Ovary (tissue), 9 donors: ENCODE measurements around the gene MIOS. TPM values are rescaled to one million over a fixed set of nuclear protein-coding genes. Genes with fewer than 3 reads are reported as not detected.

Experiments
- DNase-seq, 5 donors: peaks; one replicate each; pipeline ENCODE4 v3.0.0-alpha.2; 2019 to 2020
- H3K27ac ChIP-seq, 2 donors: fragments of 200-600 bp; one replicate each; pipeline versions ENCODE4 v1.5.1 to v1.8.0; 2019 to 2022
- H3K27me3 ChIP-seq: fragments of 200-600 bp; one replicate; pipeline ENCODE4 v1.8.0; 2022
- H3K36me3 ChIP-seq: fragments of 200-600 bp; sonication (generic); one replicate; pipeline ENCODE4 v1.5.1; 2019
- H3K4me1 ChIP-seq: one replicate; pipeline ENCODE4 v1.8.1; 2013; ENCODE audit warnings: mild to moderate bottlenecking, moderate library complexity; ENCODE audit not compliant: insufficient read depth
- H3K4me3 ChIP-seq: fragments of 200-600 bp; sonication (generic); one replicate; pipeline ENCODE4 v1.5.1; 2017
- H3K9me3 ChIP-seq, 2 donors: fragments of 200-600 bp in 1 of 2; sonication (generic) in 1 of 2; one replicate each; pipeline versions ENCODE4 v1.5.1 to v1.8.1; 2013 to 2019; ENCODE audit warnings: mild to moderate bottlenecking in 1 of 2, moderate library complexity in 1 of 2
- EP300 ChIP-seq: sonication (generic); formaldehyde crosslinking; IDR thresholded peaks from one replicate; pipeline ENCODE4 v1.6.1; 2017; ENCODE audit warnings: antibody characterized with exemption
- POLR2A ChIP-seq: fragments of 450-650 bp; IDR thresholded peaks from one replicate; pipeline ENCODE4 v1.6.1; 2017; ENCODE audit warnings: antibody characterized with exemption, mild to moderate bottlenecking, moderate library complexity
- WGBS, 3 donors: extraction: QIAGEN DNeasy Blood & Tissue Kit in 1 of 3; methylation state at CpG; one replicate each; pipeline versions ENCODE4 v1.1.5 to v1.1.7; 2013 to 2017; 5-methylcytosine and 5-hydroxymethylcytosine counted together
- intact Hi-C, 4 donors: fragments of 100-400 bp; cut with DNase I; formaldehyde crosslinking; loops; one replicate each; pipeline versions ENCODE4 v1.11.0 to v1.15.1; 2022 to 2023
- polyA plus RNA-seq, 2 donors: library from polyadenylated mRNA; stranded (reverse); fragments of 200-250 nt in 1 of 2; fragments of 350-450 nt in 1 of 2; fragmentation: Illumina TruSeq in 1 of 2; extraction: RNeasy Lipid Tissue Mini Kit (QIAGEN cat#74804) in 1 of 2; gene quantifications; one replicate each; pipeline ENCODE4 v1.2.3, GENCODE V29; 2013 to 2014
- total RNA-seq, 7 donors: library from RNA; depleted of rRNA in 2 of 7; stranded (reverse); fragments of >200 nt in 2 of 7; fragmentation: NEBNext Ultra II Directional in 3 of 7; extraction: Animal tissue kit (Norgen Biotek cat#: 25700) in 3 of 7; gene quantifications; one replicate each; pipeline versions ENCODE4 v1.1.0 to v1.2.4, GENCODE V29; 2016 to 2023
- TF ChIP-seq, protein P1 (sequence below), 3 donors: fragments of 450-650 bp in 2 of 3; fragments of 200-600 bp in 1 of 3; IDR thresholded peaks; one replicate each; pipeline versions ENCODE4 v1.5.1 to v1.8.0; 2016 to 2022; ENCODE audit warnings: antibody characterized with exemption in 3 of 3, mild to moderate bottlenecking in 1 of 3
- donor health status: DM: no; HTN: no; CAD: no; lungs with moderate emphysema.
- donor health status: DM: no; HTN: no; CAD: no.
- donor health status: Bipolar disorder and iron deficiency.
- donor health status: DM: yes; HTN: yes; CAD: no.
- donor health status: DM: no; HTN: no; CAD: no.
- donor health status: DM: yes; HTN: yes; CAD: no.

MIOS gene
- total and polyA plus RNA-seq, 9 donors: 11.2 to 49.2 (median 26.9) TPM

DNA sequence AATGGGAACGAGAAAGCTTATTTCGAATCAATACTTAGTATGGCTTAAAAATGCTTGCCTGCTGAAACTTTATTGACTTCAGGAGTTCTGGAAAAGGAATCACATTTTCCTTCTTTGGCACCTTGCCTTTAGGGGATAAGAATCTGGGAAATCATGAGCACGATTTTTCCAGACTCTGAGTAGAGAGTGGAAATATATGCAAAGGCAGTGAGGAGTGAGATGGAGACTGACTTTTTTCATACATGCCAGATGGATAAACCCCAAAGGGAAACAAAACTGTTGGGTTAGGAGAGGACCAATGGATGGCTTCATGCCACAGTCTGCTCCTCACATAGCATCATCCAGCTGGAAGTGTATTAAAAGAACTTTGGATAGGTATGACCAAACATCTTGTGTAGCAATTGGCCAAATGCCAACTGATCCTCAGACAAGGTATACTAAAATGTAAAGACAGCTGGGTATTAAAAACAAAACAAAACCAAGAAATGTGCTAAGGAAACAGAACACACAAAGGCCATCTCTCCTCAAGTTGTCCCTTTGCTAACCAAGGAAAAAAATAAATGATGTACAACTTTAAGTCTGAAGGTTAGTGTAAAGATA, 32.8 kb upstream of the MIOS start:
- Histone ChIP-seq H3K36me3 (no peaks in the 10 kb centered on the region), H3K27ac (no peak overlapping the region), H3K9me3 (no peaks in the 10 kb centered on the region), H3K4me1 (no peaks in the 10 kb centered on the region), H3K27me3 (no peaks in the 10 kb centered on the region), H3K4me3 (no peak overlapping the region)
- no peak for DNase-seq
- 91 to 94% (median 91%) methylated on average over 3 of the region's 3 CpGs for WGBS, 3 donors
- intact Hi-C loops: loop anchor here in 1 of 4 donors (10.0 kb wide), 1 partner anchor 109 kb away; no protein-coding TSS in a partner anchor
- TF ChIP-seq POLR2A (no peak), EP300 (no peak)
- TF ChIP-seq, protein P1, sequence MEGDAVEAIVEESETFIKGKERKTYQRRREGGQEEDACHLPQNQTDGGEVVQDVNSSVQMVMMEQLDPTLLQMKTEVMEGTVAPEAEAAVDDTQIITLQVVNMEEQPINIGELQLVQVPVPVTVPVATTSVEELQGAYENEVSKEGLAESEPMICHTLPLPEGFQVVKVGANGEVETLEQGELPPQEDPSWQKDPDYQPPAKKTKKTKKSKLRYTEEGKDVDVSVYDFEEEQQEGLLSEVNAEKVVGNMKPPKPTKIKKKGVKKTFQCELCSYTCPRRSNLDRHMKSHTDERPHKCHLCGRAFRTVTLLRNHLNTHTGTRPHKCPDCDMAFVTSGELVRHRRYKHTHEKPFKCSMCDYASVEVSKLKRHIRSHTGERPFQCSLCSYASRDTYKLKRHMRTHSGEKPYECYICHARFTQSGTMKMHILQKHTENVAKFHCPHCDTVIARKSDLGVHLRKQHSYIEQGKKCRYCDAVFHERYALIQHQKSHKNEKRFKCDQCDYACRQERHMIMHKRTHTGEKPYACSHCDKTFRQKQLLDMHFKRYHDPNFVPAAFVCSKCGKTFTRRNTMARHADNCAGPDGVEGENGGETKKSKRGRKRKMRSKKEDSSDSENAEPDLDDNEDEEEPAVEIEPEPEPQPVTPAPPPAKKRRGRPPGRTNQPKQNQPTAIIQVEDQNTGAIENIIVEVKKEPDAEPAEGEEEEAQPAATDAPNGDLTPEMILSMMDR (IDR thresholded peaks at IDR 0.05): no peak

DNA sequence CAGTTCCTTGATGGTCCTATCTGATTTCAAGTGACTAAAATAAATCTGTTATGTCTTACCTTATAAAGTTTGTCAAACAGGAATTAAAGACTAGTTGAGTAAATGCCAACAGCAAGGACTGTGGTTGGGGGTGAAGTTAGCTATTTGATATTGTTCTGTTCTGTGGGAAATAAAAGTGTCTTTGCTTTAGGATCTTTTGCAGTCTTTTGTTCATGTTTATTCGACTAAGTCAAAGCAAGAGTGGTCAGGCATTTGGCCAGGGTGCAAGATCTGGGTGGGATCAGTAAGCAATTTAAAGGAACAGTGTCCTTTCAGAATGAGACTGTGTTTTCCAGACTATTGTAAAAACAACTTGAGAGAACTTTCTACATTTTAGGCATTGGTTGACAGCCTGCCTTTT, 31.0 kb upstream of the MIOS start, which contains the start of gene COL28A1:
Gene COL28A1 (minus strand): TSS at position 183 of the 400 bp plus-strand sequence. CDS start 2,998 bp downstream, outside the sequence.
- Histone ChIP-seq H3K4me1 (no peaks in the 10 kb centered on the region), H3K27me3 (no peaks in the 10 kb centered on the region), H3K9me3 (no peaks in the 10 kb centered on the region), H3K27ac (no peak within 1 kb of the TSS), H3K4me3 (no peak within 1 kb of the TSS), H3K36me3 (no peaks in the 10 kb centered on the region)
- WGBS, 3 donors: 0 to 6% (median 0%) methylated on average over 1 of the region's 1 CpG
- intact Hi-C loops: loop anchor here in 1 of 4 donors (10.0 kb wide), 1 partner anchor 111 kb away; no protein-coding TSS in a partner anchor
- DNase-seq: no peak
- TF ChIP-seq EP300 (no peak), POLR2A (no peak)
- TF ChIP-seq, protein P1 (IDR thresholded peaks at IDR 0.05): no peak

DNA sequence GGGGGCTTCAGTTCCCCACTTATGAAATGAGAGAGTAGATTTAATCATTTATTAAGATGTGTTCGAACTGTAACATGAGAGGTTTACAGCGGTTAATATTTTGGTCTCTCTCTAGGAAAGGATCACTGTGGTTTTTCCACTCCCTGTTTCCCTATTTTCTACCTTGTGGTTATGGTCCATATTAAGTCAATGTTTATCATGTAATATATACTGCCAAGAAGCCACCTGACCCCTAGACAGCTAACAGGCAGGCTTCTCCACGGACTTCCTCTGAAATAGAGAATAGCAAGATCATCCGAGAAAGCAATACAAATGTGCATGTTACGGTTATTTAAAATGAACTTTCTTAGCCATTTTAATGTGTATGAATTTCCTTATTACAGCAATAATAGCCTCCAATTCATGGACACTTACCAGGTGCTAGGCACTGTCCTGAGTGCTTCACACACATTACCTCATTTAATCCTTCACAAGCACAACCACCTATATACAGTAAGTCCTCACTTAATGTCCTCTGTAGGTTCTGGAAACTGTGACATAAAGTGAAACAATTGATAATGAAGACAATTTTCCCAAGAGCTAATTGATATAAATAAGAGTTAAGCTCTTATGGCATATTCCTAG, 30.2 kb upstream of the MIOS start:
- no peaks in the 10 kb centered on the region for H3K4me1 ChIP-seq
- no peak overlapping the region for H3K27ac ChIP-seq
- H3K36me3 ChIP-seq: no peaks in the 10 kb centered on the region
- H3K27me3 ChIP-seq: no peaks in the 10 kb centered on the region
- intact Hi-C loops: loop anchor here in 1 of 4 donors (10.0 kb wide), 1 partner anchor 112 kb away; no protein-coding TSS in a partner anchor
- no peaks in the 10 kb centered on the region for H3K9me3 ChIP-seq
- TF ChIP-seq, protein P1 (IDR thresholded peaks at IDR 0.05): no peak
- no peak for TF ChIP-seq EP300
- TF ChIP-seq POLR2A: no peak
- H3K4me3 ChIP-seq: no peak overlapping the region
- no peak for DNase-seq
- 90 to 94% (median 94%) methylated on average over 5 of the region's 5 CpGs for WGBS, 3 donors

DNA sequence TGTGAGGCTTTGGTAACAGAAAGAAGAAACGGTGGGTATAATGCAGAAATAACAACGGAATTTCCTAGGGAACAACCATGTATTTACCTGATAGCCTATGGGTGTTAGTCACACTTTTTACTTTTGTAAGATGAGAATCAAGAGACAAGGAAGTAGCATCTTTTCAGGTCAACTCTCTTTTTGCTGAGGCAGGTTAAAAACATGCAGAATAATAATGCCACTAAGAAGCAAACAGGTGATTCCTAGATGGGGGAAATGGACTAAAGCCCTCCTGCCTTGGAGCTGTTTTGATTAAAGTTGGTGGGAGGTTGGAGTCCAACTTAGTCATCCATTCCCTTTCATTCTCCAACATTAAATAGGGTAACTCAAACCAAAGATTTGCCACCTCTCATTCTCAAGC, 29.0 kb upstream of the MIOS start:
- no peak overlapping the region for H3K4me3 ChIP-seq
- intact Hi-C loops: loop anchor here in 1 of 4 donors (10.0 kb wide), 1 partner anchor 113 kb away; no protein-coding TSS in a partner anchor
- H3K9me3 ChIP-seq: no peaks in the 10 kb centered on the region
- WGBS, 3 donors: 93 to 97% (median 97%) methylated on average over 2 of the region's 2 CpGs
- no peaks in the 10 kb centered on the region for H3K36me3 ChIP-seq
- H3K4me1 ChIP-seq: no peaks in the 10 kb centered on the region
- H3K27ac ChIP-seq: no peak overlapping the region
- no peaks in the 10 kb centered on the region for H3K27me3 ChIP-seq
- DNase-seq: no peak
- TF ChIP-seq POLR2A: no peak

DNA sequence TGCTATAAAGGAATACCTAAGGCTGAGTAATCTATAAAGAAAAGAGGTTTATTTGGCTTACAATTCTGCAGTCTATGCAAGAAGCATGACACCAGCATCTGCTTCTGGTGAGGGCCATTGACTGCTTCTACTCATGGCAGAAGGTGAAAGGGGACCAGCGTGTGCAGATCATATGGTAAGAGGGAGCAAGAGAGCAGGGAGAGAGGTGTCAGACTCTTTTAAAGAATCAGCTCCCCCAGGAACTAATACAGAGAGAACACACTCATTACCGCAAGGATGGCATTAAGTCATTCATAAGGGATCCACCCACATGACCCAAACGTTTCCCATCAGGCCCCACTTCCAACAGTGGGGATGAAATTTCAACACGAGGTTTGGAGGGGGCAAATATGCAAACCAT, 27.5 kb upstream of the MIOS start:
- no peak overlapping the region for H3K27ac ChIP-seq
- H3K36me3 ChIP-seq: no peaks in the 10 kb centered on the region
- no peaks in the 10 kb centered on the region for H3K9me3 ChIP-seq
- WGBS, 3 donors: 69 to 78% (median 70%) methylated on average over 4 of the region's 4 CpGs
- no peak overlapping the region for H3K4me3 ChIP-seq
- DNase-seq: no peak
- intact Hi-C loops: loop anchor here in 1 of 4 donors (10.0 kb wide), 1 partner anchor 114 kb away; no protein-coding TSS in a partner anchor
- TF ChIP-seq POLR2A: no peak
- no peak for TF ChIP-seq EP300
- TF ChIP-seq, protein P1 (IDR thresholded peaks at IDR 0.05): no peak
- no peaks in the 10 kb centered on the region for H3K4me1 ChIP-seq
- no peaks in the 10 kb centered on the region for H3K27me3 ChIP-seq
